Putamen (tissue), 1 donor: ENCODE measurements around the gene TMEM151A.
"Not testable (repeated sequence)": the region's sequence is repeated elsewhere in the genome, so short reads cannot be mapped to it uniquely, and the experiment has no call there.

Source experiments
- DNase-seq: peaks from one replicate; pipeline ENCODE4 v3.0.0-alpha.2; 2016; ENCODE audit warnings: low spot score

TMEM151A gene

GRCh38 chr11:66309475-66309874 lies 17.8 kb downstream of the TMEM151A start:
- no peak for DNase-seq

GRCh38 chr11:66310324-66310723 lies 18.6 kb downstream of the TMEM151A start:
- DNase-seq = no peak

- DNase-seq = not testable (repeated sequence)
Measured at GRCh38 chr11:66310803-66311440, 19.2 kb downstream of the TMEM151A start.

GRCh38 chr11:66311470-66311964 lies 19.8 kb downstream of the TMEM151A start:
- no peak for DNase-seq

GRCh38 chr11:66311965-66312548 lies 20.4 kb downstream of the TMEM151A start:
- peak; percentile 81 for DNase-seq

GRCh38 chr11:66312549-66313320 lies 21.0 kb downstream of the TMEM151A start:
- DNase-seq = peak; percentile 91

GRCh38 chr11:66313321-66314185 lies 21.9 kb downstream of the TMEM151A start:
- DNase-seq = no peak

GRCh38 chr11:66314186-66314501 lies 22.4 kb downstream of the TMEM151A start:
- DNase-seq = no peak

GRCh38 chr11:66314561-66315497 lies 23.1 kb downstream of the TMEM151A start:
- no peak for DNase-seq

GRCh38 chr11:66315498-66315885 lies 23.8 kb downstream of the TMEM151A start:
- no peak for DNase-seq

- DNase-seq = no peak
Measured at GRCh38 chr11:66315921-66316811, 24.5 kb downstream of the TMEM151A start.

GRCh38 chr11:66316849-66317251 lies 25.2 kb downstream of the TMEM151A start, which contains the start of gene CD248:
Gene CD248 (minus strand): TSS chr11:66317044. CDS start chr11:66317027, 17 bp downstream.
- no peak for DNase-seq

GRCh38 chr11:66317322-66317722 lies 25.6 kb downstream of the TMEM151A start:
- no peak for DNase-seq

- DNase-seq = no peak
Measured at GRCh38 chr11:66317723-66318599, 26.3 kb downstream of the TMEM151A start.

- no peak for DNase-seq
Measured at GRCh38 chr11:66318600-66318970, 26.9 kb downstream of the TMEM151A start.

- DNase-seq = not testable (repeated sequence)
Measured at GRCh38 chr11:66320289-66320688, 28.6 kb downstream of the TMEM151A start.

GRCh38 chr11:66320748-66321147 lies 29.1 kb downstream of the TMEM151A start:
- DNase-seq = not testable (repeated sequence)

GRCh38 chr11:66321606-66322005 lies 29.9 kb downstream of the TMEM151A start:
- DNase-seq = no peak
